ENCODE measurements around the gene IWS1. TPM values are rescaled to one million over a fixed set of nuclear protein-coding genes. Genes with fewer than 3 reads are reported as not detected.

IWS1 gene
- total RNA-seq, 1 donor from 2014 or later: 48.4 TPM

GRCh38 chr2:127563458-127564428 is 37.5 kb upstream of the IWS1 start:
- H3K4me3 ChIP-seq (ENCODE audit: low read depth, low read length): no peak overlapping the region
- TF ChIP-seq CTCF (IDR thresholded peaks at IDR 0.05; ENCODE audit: insufficient read depth, low read length, poor library complexity, severe bottlenecking): no peak
- no peaks in the 10 kb centered on the region for H3K36me3 ChIP-seq (ENCODE audit: control insufficient read depth, insufficient read depth, low read length)
- peaks cover 3% of the 10 kb centered on the region for H3K27me3 ChIP-seq (ENCODE audit: control insufficient read depth, insufficient read depth, low read length)
- DNase-seq (ENCODE audit: low read depth): no peak

GRCh38 chr2:127562936-127563335 is 36.6 kb upstream of the IWS1 start:
- Histone ChIP-seq H3K27me3 (ENCODE audit: control insufficient read depth, insufficient read depth, low read length) (peaks cover 3% of the 10 kb centered on the region), H3K4me3 (ENCODE audit: low read depth, low read length) (no peak overlapping the region), H3K36me3 (ENCODE audit: control insufficient read depth, insufficient read depth, low read length) (no peaks in the 10 kb centered on the region)
- TF ChIP-seq CTCF (IDR thresholded peaks at IDR 0.05; ENCODE audit: insufficient read depth, low read length, poor library complexity, severe bottlenecking): no peak
- no peak for DNase-seq (ENCODE audit: low read depth)

- H3K36me3 ChIP-seq (ENCODE audit: control insufficient read depth, insufficient read depth, low read length): no peaks in the 10 kb centered on the region
- no peak for DNase-seq (ENCODE audit: low read depth)
- no peak overlapping the region for H3K4me3 ChIP-seq (ENCODE audit: low read depth, low read length)
- peaks cover 3% of the 10 kb centered on the region for H3K27me3 ChIP-seq (ENCODE audit: control insufficient read depth, insufficient read depth, low read length)
- TF ChIP-seq CTCF (IDR thresholded peaks at IDR 0.05; ENCODE audit: insufficient read depth, low read length, poor library complexity, severe bottlenecking): no peak
Measured at GRCh38 chr2:127561371-127561770, 35.1 kb upstream of the IWS1 start.

GRCh38 chr2:127560931-127561280 is 34.6 kb upstream of the IWS1 start:
- TF ChIP-seq CTCF (IDR thresholded peaks at IDR 0.05; ENCODE audit: insufficient read depth, low read length, poor library complexity, severe bottlenecking): no peak
- Histone ChIP-seq H3K36me3 (ENCODE audit: control insufficient read depth, insufficient read depth, low read length) (no peaks in the 10 kb centered on the region), H3K4me3 (ENCODE audit: low read depth, low read length) (no peak overlapping the region), H3K27me3 (ENCODE audit: control insufficient read depth, insufficient read depth, low read length) (peaks cover 3% of the 10 kb centered on the region)
- no peak for DNase-seq (ENCODE audit: low read depth)

GRCh38 chr2:127560201-127560930 is 34.1 kb upstream of the IWS1 start:
- H3K36me3 ChIP-seq (ENCODE audit: control insufficient read depth, insufficient read depth, low read length): no peaks in the 10 kb centered on the region
- peaks cover 3% of the 10 kb centered on the region for H3K27me3 ChIP-seq (ENCODE audit: control insufficient read depth, insufficient read depth, low read length)
- no peak for DNase-seq (ENCODE audit: low read depth)
- no peak for TF ChIP-seq CTCF (IDR thresholded peaks at IDR 0.05; ENCODE audit: insufficient read depth, low read length, poor library complexity, severe bottlenecking)
- H3K4me3 ChIP-seq (ENCODE audit: low read depth, low read length): no peak overlapping the region

Data from kidney epithelial cell (primary cell).